ENCODE data around the gene SELENOK.
A peak's percentile ranks its signal among the peaks of the same experiment; 100 is the strongest.

GRCh38 chr3:53938645-53939044, 47.0 kb upstream of the SELENOK start:
- peak; percentile 47 to 57 (median 54) for TF ChIP-seq CTCF (IDR thresholded peaks at IDR 0.05)
- no peak for TF ChIP-seq POLR2A (IDR thresholded peaks at IDR 0.05)

All from tibial nerve (tissue), 3 donors.